OCI-LY3 (cell line): ENCODE data around the gene GJA5.

Source experiments
- H2AFZ ChIP-seq: fragments of 200-600, 300-600 bp; shearing (Covaris generic); 2 replicates; pipeline ENCODE4 v1.6.0; 2014; ENCODE audit warnings: antibody characterized with exemption, low read depth, low read length
- H3K27ac ChIP-seq: fragments of 200-600, 300-600 bp; sonication (generic); 2 replicates; pipeline ENCODE4 v1.5.1; 2014; ENCODE audit warnings: mild to moderate bottlenecking, low read length, moderate library complexity, mixed read lengths
- H3K27me3 ChIP-seq: fragments of 200-600, 300-600 bp; sonication (generic); 2 replicates; pipeline ENCODE4 v1.6.1; 2014; ENCODE audit warnings: low read depth, low read length, mixed read lengths
- H3K36me3 ChIP-seq: fragments of 200-600, 300-600 bp; sonication (generic); replicated peaks from 2 replicates; pipeline ENCODE3; 2014; ENCODE audit warnings: low read depth, low read length, mixed read lengths
- H3K4me1 ChIP-seq: fragments of 300-600, 200-600 bp; sonication (generic); 2 replicates; pipeline ENCODE4 v1.6.1; 2014; ENCODE audit warnings: low read length, mixed read lengths
- H3K4me2 ChIP-seq: fragments of 200-600, 300-600 bp; sonication (generic); 2 replicates; pipeline ENCODE4 v1.6.1; 2014; ENCODE audit warnings: low read length, mixed read lengths
- H3K4me3 ChIP-seq: fragments of 300-600, 200-600 bp; sonication (generic); 2 replicates; pipeline ENCODE4 v1.5.1; 2014; ENCODE audit warnings: antibody characterized with exemption, mild to moderate bottlenecking, low read length, moderate library complexity
- H3K79me2 ChIP-seq: fragments of 300-600, 200-600 bp; shearing (Covaris generic); 2 replicates; pipeline ENCODE4 v1.6.1; 2014; ENCODE audit warnings: mild to moderate bottlenecking, low read length, mixed read lengths
- H3K9ac ChIP-seq: fragments of 300-600, 200-600 bp; shearing (Covaris generic); 2 replicates; pipeline ENCODE4 v1.6.0; 2014; ENCODE audit warnings: mild to moderate bottlenecking, low read length, moderate library complexity
- H3K9me3 ChIP-seq: fragments of 200-600, 300-600 bp; shearing (Covaris generic); 2 replicates; pipeline ENCODE4 v1.6.1; 2014; ENCODE audit warnings: low read length, mixed read lengths; ENCODE audit not compliant: insufficient read depth
- H4K20me1 ChIP-seq: fragments of 200-600, 300-600 bp; sonication (generic); 2 replicates; pipeline ENCODE4 v1.6.1; 2016; ENCODE audit warnings: low read length, mixed read lengths; ENCODE audit not compliant: insufficient read depth
- EZH2phosphoT487 ChIP-seq: fragments of 200-600 bp; shearing (Covaris generic); IDR thresholded peaks from 2 replicates; pipeline ENCODE4 v1.6.1; 2018; ENCODE audit warnings: antibody characterized with exemption, mixed run types, low read depth
- TF ChIP-seq, protein P1 (sequence below): fragments of 200-600, 300-600 bp; sonication (generic); IDR thresholded peaks from 2 replicates; pipeline ENCODE4 v1.5.1; 2014; ENCODE audit warnings: antibody characterized with exemption, low read length, low read depth

The GJA5 gene

DNA sequence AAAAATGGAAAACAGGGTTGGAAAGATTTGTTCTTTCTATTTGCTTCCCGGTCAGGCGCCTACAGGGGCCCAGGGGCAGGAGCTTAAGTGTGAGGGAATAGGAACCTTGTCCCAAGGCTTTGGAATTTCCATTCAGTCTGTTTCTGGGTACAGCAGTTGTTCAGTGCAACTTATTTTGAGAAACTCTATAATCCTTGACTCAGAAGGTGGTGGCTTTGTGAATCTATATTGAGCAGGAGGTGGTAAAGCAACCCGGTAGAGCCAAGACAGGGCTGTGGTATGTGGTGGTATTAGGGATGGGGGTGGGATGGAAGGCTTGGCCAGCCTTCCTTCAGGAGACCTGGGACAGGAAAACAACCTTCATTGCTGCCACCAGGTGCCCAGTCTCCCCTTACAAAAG is 20.0 kb downstream of the GJA5 start:
- no peaks in the 10 kb centered on the region for H3K9me3 ChIP-seq
- no peaks in the 10 kb centered on the region for H3K79me2 ChIP-seq
- H3K4me3 ChIP-seq = no peak overlapping the region
- TF ChIP-seq, protein P1, sequence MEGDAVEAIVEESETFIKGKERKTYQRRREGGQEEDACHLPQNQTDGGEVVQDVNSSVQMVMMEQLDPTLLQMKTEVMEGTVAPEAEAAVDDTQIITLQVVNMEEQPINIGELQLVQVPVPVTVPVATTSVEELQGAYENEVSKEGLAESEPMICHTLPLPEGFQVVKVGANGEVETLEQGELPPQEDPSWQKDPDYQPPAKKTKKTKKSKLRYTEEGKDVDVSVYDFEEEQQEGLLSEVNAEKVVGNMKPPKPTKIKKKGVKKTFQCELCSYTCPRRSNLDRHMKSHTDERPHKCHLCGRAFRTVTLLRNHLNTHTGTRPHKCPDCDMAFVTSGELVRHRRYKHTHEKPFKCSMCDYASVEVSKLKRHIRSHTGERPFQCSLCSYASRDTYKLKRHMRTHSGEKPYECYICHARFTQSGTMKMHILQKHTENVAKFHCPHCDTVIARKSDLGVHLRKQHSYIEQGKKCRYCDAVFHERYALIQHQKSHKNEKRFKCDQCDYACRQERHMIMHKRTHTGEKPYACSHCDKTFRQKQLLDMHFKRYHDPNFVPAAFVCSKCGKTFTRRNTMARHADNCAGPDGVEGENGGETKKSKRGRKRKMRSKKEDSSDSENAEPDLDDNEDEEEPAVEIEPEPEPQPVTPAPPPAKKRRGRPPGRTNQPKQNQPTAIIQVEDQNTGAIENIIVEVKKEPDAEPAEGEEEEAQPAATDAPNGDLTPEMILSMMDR = no peak
- no peak for TF ChIP-seq EZH2phosphoT487
- no peak overlapping the region for H3K9ac ChIP-seq
- H3K4me1 ChIP-seq = no peaks in the 10 kb centered on the region
- no peak overlapping the region for H2AFZ ChIP-seq
- no peak overlapping the region for H3K4me2 ChIP-seq
- no peaks in the 10 kb centered on the region for H3K36me3 ChIP-seq
- H3K27me3 ChIP-seq = peaks cover 17% of the 10 kb centered on the region; the same call in 1 of the 2 replicates
- H3K27ac ChIP-seq = no peak overlapping the region
- H4K20me1 ChIP-seq = no peaks in the 10 kb centered on the region

DNA sequence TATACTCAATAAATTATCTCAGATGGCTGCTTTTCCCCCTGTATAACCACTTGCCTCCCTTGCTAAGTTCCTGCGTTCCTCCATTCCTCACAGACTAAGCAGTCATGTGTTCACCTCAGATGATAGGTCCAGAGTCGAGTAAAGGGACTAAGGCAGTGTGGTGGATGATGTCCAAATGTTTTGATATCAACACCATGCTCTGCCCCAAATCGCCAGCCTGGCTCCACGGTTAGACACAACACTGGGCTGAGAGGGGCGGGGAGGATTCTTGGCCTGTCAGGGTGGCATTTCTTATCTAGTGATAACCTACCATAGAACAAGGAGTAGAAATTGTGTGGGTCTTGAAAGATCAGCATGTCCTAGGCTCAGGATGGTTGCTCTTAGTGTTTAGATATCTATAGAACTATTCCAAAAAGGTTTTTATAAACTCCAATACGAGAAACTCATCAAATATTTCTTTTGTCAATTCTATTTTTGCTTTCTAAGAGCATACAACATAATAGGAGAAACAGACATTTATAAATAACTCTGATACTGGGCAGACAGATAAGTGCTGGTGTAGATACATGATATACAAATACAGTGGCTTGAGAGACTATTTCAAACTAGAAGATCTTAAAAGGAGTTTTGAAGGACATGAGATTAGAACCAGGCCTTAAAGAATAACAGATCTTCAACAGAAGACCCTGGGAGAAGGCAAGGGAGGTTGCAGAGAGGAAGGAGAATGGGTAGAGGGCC is 21.5 kb downstream of the GJA5 start:
- no peak overlapping the region for H3K27ac ChIP-seq
- TF ChIP-seq, protein P1 = no peak
- no peak for TF ChIP-seq EZH2phosphoT487

DNA sequence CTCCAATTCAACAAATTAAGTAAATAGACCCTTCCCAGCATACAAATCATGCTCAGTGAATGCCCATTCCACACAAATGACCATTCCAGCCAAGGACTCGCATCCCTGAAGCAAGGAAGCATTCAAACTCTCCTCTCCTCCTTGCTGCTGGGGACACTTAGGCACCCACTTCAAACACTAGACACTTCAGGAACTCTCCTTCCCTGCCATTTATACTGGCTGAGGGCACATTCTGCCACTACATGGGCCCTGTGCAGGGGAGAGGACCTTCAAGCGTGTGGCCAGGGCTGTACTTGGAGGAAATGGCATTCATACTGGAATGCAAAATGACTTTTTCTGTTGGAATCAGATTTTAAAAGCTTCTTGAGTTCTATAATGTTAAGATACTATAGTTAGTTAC is 22.3 kb downstream of the GJA5 start:
- Histone ChIP-seq H3K79me2 (no peaks in the 10 kb centered on the region), H3K4me3 (no peak overlapping the region), H3K9me3 (no peaks in the 10 kb centered on the region), H3K4me2 (no peak overlapping the region), H3K36me3 (no peaks in the 10 kb centered on the region), H3K4me1 (no peaks in the 10 kb centered on the region), H2AFZ (no peak overlapping the region), H4K20me1 (no peaks in the 10 kb centered on the region), H3K9ac (no peak overlapping the region), H3K27me3 (peaks cover 20% of the 10 kb centered on the region; the same call in 1 of the 2 replicates), H3K27ac (no peak overlapping the region)
- no peak for TF ChIP-seq EZH2phosphoT487
- TF ChIP-seq, protein P1 = no peak

More for the DNA sequence above, 21.5 kb downstream of the GJA5 start:
- Histone ChIP-seq H3K27me3 (peaks cover 20% of the 10 kb centered on the region; the same call in 1 of the 2 replicates), H3K9me3 (no peaks in the 10 kb centered on the region), H4K20me1 (no peaks in the 10 kb centered on the region), H3K4me1 (no peaks in the 10 kb centered on the region), H2AFZ (no peak overlapping the region), H3K4me2 (no peak overlapping the region), H3K36me3 (no peaks in the 10 kb centered on the region), H3K9ac (no peak overlapping the region), H3K79me2 (no peaks in the 10 kb centered on the region), H3K4me3 (no peak overlapping the region)

DNA sequence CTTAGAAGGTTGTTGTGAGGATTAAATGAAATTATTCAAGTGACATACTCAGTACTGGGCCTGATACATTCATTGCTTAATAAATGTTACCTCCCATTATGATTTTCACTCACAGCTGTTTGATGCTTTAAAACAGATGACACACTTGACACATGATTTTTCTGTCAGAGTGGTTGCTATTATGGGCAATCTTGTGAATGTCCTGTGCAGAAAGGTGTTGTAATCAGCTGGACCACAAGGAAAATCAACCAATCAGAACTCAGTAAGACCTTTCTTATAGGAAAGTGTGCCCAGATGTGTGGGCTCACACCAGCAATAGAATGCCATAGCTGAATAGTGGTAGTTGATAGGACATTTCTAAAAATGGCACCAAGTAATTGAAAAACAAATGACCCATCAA is 23.5 kb downstream of the GJA5 start:
- no peak overlapping the region for H3K9ac ChIP-seq
- no peak overlapping the region for H3K4me3 ChIP-seq
- H3K4me1 ChIP-seq = no peaks in the 10 kb centered on the region
- no peaks in the 10 kb centered on the region for H3K36me3 ChIP-seq
- no peak overlapping the region for H2AFZ ChIP-seq
- TF ChIP-seq, protein P1 = no peak
- no peak for TF ChIP-seq EZH2phosphoT487
- no peaks in the 10 kb centered on the region for H3K79me2 ChIP-seq
- no peaks in the 10 kb centered on the region for H4K20me1 ChIP-seq
- H3K4me2 ChIP-seq = no peak overlapping the region
- H3K27ac ChIP-seq = no peak overlapping the region
- no peaks in the 10 kb centered on the region for H3K9me3 ChIP-seq
- peaks cover 17% of the 10 kb centered on the region for H3K27me3 ChIP-seq
